Stimulated activated CD8-positive, alpha-beta memory T cell treated with anti-CD3 and anti-CD28 coated beads, Interleukin-12 subunit alpha, Interleukin-12 subunit beta, amount 100 ng/mL, for 4 hours (primary cell): Measurements from ENCODE around the gene CDK6.

ENCODE experiments used
- DNase-seq: peaks from one replicate; pipeline ENCODE4 v3.0.0-alpha.2; 2020; ENCODE audit warnings: low read depth

Gene CDK6

DNA sequence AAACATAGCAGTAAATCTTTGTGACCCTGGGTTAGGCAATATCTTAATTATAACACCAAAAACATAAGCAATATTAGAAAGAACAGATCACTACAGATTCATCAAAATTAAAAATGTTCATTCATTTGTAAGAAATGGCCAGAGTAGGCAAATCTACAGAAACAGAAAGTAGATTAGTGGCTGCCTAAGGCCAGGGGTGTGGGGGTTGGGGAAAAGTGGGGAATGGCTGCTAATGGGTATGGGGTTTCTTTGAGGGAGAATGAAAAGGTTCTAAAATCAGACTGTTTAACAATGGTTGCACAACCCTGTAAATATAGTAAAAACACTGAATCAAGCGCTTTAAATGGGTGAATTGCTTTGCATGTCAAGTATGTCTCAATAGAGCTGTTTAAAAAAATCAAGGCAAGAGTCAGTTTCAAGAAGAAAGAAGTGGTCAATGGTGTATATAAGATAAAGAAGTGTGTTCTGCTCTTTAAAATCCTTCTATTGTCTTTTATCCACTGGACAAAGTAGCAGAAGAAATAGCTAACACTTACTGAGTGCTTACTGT is 42.6 kb downstream of the CDK6 start:
- DNase-seq, result no peak

DNA sequence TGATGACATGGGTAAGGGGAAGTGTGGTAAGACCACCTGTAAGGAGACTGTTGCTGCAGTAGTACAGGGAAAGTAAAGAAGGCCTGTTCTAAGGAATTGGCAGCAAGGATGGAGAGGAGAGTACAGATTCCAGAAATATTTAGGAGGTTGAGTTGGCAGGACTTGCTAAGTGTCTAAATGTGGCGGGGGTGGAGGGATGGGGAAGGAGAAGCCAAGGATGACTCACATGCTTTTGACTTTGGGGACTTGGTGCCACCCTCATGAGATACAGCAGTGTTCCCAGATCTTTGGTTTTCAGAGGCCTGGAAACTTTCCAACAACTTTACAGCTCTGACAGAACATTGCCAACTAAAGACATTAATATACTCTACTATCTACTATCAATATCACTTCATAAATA is 45.4 kb downstream of the CDK6 start:
- DNase-seq, result no peak

DNA sequence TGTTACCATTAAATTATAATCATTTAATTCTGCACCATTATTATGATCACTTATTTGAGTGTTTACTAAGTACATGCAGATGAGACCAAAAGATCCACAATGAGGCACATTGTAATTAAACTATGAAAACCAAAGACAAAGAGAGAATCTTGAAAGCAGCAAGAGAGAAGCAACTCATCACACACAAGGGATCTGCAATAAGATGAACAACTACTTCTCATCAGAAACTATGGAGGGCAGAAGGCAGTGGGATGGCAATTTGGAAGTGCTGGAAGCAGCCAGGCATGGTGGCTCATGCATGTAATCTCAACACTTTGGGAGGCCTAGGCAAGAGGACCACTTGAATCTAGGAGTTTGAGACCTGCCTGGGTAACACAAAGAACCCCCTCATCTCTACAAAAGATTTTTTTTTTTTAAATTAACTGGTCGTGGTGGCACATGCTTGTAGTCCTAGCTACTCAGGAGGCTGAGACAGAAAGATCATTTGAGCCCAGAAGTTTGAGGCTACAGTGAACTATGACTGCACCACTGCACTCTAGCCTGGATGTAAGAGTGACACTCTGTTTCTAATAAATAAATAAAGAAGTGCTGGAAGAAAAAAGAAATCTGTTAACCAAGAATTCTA is 47.7 kb downstream of the CDK6 start:
- DNase-seq, result no peak

GRCh38 chr7:92785923-92786322 is 50.5 kb downstream of the CDK6 start:
- DNase-seq, result no peak

DNA sequence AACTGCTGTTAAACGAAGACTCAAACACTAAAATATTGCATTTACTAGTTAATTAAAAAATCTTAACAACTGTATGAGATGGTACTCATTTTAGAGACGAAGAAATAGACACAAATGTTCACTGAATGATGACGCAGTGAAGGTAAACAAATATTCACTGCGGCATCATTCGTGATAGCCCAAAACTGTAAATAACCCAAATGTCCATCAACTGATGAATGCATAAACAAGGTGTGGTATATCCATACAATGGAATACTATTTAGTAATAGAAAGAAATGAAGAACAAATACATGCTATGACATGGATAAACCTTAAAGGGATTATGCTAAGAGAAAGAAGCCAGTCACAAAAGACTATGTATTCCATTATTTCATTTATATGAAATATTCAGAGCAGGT is 51.4 kb downstream of the CDK6 start:
- no peak for DNase-seq

GRCh38 chr7:92783260-92784201 is 52.8 kb downstream of the CDK6 start:
- no peak for DNase-seq

GRCh38 chr7:92782855-92783254 is 53.5 kb downstream of the CDK6 start:
- DNase-seq, result no peak

- DNase-seq, result no peak
Observed at GRCh38 chr7:92782236-92782635, 54.1 kb downstream of the CDK6 start.

- DNase-seq, result no peak
Observed at GRCh38 chr7:92781117-92781720, 55.2 kb downstream of the CDK6 start.

GRCh38 chr7:92778972-92779371 is 57.4 kb downstream of the CDK6 start:
- no peak for DNase-seq

GRCh38 chr7:92777993-92778392 is 58.4 kb downstream of the CDK6 start:
- DNase-seq, result no peak

DNA sequence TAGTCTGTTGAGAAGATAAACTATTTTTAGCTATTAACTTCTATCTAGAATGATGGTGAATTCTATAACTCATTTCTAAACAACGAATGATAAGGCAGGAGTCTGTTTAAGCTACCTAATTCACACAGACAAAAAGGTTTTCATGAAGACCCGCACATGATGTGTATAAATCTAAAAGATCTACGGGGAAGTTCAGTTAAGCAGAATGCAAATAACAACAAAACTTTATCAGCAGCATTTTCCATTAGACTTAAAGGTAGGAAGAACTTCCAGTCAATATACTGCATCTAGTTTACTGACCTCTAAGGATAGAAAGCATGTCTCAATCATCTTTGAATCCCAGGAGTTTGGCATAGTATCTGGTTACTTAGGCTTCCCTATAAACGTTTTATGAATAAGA is 62.6 kb downstream of the CDK6 start:
- no peak for DNase-seq

DNA sequence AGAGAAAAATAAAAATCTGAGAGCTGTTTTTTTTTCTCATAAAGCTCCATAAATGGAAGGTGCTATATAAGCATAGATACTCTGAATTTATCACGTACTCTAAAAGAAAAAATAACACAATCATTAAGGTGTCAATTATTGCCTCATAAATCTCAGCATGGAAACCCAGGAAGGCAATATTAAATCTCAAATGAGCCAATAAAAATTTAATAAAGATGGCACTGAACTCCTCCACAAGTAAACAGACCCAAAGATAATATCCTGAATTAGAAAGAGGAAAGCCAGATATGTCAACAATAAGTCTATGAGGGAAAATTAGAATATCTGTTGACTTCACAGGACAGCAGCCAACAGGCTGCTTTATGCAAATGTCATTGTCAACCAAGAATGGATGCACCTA is 66.5 kb downstream of the CDK6 start:
- no peak for DNase-seq

DNA sequence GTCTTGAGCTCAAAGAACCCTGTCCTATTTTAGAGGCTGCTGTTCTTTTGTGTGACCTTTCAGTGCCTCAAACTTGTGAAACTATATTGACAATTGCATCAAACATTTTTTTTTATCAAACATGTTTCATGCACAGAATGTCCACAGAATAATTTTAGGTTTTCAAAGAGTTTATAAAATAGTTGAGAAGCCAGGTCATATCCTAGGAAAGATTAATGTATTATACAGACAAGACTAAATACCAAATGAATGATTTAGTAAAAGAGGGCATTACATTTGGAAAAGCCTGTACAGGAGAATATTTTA is 67.0 kb downstream of the CDK6 start:
- DNase-seq, result no peak

- no peak for DNase-seq
Observed at GRCh38 chr7:92768501-92769393, 67.6 kb downstream of the CDK6 start.

DNA sequence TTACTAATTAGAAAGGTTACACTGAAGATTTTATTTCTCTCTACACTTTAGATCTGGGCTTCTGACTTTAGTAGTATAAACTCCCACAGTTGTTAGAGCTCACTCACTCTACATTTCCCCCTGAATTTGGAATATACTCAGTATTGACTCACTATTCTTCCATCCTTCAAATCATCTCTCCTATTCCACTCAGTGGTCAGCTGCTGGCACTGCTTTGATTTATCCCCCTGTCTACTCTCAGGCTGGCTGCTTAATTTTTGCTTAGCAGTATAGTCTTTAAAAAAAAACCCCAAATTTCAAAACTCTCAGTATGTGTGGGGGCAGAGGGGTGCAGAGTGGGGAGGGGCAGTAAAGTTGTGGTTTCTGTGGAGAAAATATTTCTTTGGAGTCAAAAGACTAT is 68.9 kb downstream of the CDK6 start:
- DNase-seq, result no peak

- DNase-seq, result no peak
Observed at GRCh38 chr7:92766461-92767003, 69.8 kb downstream of the CDK6 start.

- DNase-seq, result no peak
Observed at GRCh38 chr7:92765725-92766124, 70.6 kb downstream of the CDK6 start.

DNA sequence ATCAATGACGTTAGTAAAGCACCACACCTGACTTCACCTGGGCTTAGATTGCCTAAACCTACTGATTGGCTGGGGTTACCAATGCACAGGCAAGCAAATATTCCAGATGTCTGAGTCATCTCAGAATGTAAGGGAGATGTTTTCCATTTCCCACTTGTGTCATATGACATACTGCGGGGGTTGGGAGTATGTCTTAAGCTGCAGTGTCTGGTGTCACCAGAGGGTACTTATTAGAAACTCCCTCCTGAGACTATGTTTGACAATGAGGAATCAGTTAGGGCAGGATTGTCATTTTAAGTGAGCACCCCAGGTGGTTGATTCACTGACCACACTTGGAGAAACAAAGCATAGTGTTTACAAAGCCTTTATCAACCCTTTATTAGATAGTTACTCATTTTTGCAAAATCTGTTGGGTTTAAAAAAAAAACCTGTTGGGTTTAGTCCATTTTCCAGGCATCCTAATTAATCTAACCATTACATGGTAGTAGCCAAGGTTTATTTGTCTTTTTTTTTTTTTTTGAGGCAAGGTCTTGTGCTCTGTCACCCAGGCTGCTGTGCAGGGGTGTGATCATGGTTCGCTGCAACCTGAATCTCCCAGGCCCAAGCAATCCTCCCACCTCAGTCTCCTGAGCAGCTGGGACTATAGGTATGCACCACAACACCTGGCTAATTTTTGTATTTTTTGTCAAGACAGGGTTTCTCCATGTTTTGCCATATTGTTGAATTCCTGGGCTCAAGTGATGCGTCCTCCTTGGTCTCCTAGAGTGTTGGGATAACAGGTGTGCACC is 72.5 kb downstream of the CDK6 start:
- no peak for DNase-seq

DNA sequence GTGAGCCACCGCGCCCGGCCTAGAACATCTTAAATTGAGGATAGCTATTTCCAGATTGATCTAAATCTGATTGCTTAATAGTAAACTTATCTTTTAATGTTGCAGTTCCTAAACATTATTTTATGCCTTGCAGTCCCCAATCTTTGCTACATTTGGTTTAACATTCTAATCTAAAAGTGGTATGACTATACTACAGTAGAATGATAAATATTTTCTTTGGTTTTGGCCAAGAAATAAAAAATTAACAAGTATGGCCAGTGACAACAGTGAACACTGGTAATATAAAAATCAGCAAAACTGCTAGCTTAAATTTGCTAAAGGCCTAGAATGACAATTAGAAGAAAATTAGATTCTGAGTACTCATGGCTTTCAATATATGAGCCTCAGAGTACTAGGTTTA is 73.5 kb downstream of the CDK6 start:
- DNase-seq, result no peak
